T-helper 22 cell (primary cell): ENCODE data around the gene IPO9.
"Not testable (repeated sequence)": the region's sequence is repeated elsewhere in the genome, so short reads cannot be mapped to it uniquely, and the experiment has no call there.

ENCODE experiments used
- DNase-seq: peaks from one replicate; pipeline ENCODE4 v3.0.0-alpha.2; 2020; ENCODE audit warnings: low read depth

The IPO9 gene

GRCh38 chr1:201849372-201850052, 20.6 kb downstream of the IPO9 start:
- DNase-seq, result no peak

- no peak for DNase-seq
These were observed 21.1 kb downstream of the IPO9 start for GRCh38 chr1:201850053-201850397.

GRCh38 chr1:201851949-201852348, 23.0 kb downstream of the IPO9 start:
- DNase-seq, result no peak

DNA sequence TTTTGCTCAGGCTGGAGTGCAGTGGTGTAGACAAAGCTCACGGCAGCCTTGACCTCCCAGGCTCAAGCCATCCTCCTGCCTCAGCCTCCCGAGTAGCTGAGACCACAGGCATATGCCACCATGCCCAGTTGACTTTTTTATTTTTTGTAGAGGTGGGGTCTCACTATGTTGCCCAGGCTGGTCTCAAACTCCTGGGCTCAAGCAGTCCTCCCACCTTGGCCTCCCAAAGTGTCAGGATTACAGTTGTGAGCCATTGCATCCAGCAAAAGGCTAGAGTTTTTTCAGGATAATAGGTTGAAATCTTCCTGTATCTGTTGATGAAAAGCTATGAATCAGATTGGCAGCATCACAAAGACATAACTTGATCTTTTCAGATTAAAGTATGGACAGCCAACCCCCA, 27.8 kb downstream of the IPO9 start:
- not testable (repeated sequence) for DNase-seq

DNA sequence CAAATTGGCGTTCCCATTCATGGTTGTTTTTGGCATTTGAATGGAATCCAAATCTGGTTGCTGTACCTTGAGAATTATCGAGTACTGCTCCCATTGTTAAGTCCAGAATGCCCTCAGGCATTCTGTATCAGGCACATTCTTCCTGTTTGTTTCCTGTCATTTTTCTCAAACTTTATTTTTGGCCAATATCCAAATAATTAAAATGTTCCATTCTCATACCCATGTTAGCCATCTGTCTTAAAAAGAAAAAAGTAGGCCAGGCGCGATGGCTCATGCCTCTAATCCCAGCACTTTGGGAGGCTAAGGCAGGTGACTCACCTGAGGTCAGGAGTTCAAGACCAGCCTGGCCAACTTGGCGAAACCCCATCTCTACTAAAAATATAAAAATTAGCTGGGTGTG, 30.5 kb downstream of the IPO9 start:
- DNase-seq, result no peak

DNA sequence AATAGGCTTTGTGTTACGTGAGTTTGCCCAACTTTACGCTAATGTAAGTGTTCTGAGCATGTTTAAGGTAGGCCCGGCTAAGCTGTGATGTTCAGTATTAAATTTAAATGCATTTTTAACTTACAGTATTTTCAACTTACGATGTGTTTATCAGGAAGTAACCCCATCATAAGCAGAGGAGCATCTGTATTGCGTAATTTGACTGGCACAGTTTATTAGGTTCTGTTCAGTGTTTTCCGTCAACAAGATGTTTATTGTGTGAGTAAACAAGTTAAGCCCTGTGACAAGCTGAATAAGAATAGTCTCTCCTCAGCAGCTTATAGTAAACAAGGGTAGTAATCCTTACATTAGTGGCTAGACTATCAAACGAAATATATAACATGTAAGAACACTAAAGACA, 32.5 kb downstream of the IPO9 start:
- DNase-seq, result no peak

- DNase-seq, result no peak
These were observed 41.4 kb downstream of the IPO9 start for GRCh38 chr1:201870397-201870796.

- no peak for DNase-seq
These were observed 45.7 kb downstream of the IPO9 start for GRCh38 chr1:201874672-201875071.

DNA sequence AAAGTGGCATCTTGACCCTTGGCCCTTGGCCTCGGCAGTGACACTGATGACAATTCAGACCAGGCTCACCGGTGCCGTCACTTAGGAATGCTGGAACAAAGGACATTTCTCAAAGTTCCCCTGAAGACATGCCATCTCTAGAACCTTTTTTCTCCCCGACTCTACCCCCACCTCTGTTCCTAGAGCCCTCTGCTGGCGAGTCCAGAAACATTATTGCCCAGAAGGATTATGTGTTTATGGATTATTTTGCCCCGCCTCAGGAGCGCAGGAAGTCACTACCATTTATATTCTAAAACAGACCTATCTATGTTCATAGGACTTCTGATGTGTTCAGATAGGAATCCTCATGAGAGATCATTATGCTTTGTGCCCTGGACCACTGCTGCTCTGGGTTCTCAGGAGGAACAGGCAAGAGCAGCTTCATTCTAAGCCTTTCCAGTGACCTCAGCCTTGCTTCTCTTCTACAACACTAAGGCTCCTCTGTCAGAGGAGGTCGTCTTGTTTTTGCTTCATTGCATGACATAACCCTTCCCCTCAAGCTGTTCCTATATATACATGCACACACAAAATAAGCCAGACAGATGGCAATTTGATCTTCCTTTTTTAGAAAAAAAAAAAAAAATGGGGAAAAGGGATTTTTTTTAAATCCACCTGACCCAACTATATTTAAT, 47.3 kb downstream of the IPO9 start:
- no peak for DNase-seq

GRCh38 chr1:201877877-201878401, 49.0 kb downstream of the IPO9 start:
- no peak for DNase-seq

DNA sequence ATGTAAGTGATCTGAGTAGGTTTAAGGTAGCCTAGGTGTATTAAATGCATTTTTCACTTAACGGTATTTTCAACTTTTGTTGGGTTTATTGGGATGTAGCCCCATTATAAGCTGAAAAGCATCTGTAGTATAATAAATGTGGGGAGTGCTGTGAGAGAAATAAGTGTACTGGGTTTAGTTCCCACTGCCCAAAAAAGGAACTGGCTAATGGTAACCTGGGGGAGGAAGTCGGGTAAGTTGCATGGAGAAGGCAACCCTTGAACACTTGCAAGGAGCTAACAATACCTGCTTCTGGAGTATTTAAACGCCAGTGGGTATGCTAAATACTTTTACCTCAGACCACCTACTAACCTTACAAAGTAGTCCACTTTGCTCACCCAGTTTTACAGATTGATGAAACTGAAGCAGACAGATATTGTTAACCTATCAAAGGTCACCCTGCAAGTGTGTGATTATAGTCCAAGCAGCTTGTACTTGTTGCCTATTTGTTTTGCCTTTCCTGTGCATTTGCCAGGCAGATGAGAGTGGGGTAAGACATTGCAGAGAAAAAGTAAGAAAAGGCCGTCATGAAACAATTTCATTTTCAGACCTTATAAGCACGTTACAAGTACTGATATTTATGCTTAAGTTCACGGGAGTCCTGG, 52.1 kb downstream of the IPO9 start:
- DNase-seq, result no peak

DNA sequence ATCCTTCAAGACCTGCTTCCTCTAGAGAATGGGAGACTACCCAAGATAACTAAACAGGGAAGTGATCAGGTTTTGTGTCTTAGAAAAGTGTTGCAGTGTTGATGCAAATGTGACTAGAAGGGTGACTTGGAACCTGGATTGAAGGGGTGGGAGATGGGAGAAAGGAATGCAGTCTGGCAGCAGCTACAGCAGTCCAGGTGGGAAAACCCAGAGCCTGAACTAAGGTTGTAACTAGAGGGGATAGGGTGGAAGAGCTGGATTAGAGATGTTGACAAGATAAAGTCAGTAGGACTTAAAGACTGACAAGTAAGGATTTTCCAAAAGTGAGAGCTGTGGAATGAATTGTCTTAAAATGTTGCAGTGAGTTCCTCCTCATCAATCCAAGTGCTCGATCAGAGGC, 52.7 kb downstream of the IPO9 start:
- no peak for DNase-seq

DNA sequence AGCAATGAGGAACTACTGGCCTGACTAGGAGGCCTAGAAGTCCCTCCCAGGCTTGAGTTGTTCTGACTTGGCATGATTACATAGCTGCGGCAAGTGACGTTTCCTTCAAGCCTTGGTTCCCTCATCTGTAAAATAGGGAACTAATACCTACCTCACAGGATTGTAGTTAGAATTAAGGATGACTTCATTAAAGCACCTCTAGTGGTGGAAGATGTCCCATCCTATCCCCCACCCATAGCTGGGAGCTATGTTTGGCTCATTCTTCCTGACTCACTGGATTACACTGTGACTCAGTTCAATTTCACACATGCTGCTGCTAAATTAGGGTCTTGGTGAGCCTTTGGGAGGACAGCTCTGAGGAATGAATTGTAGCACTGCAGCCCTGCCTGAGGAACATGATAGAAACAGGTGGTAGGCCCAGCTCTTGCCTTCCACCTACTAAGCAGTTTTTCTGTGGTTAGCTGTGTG, 53.7 kb downstream of the IPO9 start:
- DNase-seq, result no peak

DNA sequence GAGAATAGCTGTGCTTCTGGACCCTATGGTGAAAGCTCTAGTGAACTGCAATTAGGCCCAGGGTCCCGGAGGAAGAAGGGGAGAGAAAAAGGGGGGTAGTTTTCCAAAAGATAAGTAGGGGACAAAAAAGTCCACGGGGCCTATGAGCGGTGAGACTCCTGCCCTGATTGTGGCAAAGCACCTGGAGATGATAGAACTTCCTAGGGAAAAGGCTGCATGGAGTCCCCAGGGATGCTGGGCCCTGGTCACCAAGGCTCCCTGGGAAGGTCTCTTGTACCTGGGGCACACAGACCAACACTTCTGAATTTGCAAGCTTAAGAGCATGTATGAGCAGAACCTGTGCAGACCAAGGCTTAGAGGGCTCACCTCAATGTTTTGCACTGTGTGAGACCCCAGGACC, 54.3 kb downstream of the IPO9 start:
- no peak for DNase-seq

DNA sequence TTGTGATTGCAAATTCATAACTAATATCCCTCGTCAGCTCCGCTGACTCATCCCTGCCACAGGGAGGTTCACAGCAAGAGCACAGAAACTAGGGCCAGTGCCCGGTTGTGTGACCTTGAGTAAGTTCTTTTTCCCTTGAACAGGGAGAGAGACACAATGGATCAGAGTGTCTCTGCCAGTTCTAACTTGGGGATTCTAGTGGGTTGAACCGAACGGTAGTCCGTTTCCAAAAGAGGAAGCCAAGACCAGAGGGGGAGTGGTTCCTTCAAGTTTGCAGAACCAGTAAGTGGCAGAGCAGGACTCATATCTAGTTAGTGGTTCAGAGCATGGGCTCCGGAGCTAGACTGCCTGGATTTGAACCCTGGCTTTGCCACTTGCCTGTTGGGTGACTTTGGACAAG, 54.8 kb downstream of the IPO9 start:
- no peak for DNase-seq

DNA sequence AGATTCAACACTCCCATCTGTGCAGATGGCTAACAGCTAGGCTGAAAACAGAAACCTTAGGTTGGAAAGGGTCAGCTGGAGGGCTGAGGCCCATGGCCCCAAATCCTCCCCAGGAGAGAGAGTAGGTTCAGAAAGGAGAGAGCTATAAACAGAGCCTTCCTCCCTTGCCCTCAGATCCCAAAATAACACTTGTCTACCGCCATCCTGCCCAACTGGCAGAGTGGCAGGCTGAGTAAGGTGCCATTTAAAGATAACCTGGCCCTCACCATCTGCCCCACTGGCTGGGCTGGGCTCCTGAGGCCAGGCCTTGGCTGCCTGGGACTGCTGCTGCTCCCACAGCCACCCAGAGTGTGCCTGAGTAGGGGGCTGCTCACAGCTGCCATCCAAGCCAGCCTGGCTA, 55.5 kb downstream of the IPO9 start:
- no peak for DNase-seq

DNA sequence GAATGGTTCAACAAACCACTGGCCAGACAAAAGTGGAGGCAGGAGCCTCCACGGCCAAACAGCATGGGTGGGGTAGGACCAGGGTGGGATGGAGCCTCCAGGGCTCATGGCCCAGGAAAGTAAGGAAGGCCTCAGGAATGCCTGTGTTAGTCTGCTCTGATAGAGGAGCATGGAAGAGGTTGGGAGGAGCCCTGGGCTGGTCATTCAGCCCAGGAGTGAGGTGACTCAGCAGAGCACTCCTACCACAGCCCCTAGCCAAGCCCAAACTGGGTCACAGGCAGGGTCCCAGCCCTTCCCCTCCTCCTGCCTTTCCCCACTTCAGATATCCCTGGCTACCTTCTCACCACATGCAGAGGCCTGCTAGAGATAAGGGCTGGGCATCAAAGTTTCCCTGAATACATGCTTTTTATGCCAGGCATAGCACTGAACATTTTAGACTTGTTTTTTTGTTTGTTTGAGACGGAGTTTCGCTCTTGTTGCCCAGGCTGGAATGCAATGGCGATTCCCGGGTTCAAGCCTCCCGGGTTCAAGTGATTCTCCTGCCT, 56.6 kb downstream of the IPO9 start:
- no peak for DNase-seq

DNA sequence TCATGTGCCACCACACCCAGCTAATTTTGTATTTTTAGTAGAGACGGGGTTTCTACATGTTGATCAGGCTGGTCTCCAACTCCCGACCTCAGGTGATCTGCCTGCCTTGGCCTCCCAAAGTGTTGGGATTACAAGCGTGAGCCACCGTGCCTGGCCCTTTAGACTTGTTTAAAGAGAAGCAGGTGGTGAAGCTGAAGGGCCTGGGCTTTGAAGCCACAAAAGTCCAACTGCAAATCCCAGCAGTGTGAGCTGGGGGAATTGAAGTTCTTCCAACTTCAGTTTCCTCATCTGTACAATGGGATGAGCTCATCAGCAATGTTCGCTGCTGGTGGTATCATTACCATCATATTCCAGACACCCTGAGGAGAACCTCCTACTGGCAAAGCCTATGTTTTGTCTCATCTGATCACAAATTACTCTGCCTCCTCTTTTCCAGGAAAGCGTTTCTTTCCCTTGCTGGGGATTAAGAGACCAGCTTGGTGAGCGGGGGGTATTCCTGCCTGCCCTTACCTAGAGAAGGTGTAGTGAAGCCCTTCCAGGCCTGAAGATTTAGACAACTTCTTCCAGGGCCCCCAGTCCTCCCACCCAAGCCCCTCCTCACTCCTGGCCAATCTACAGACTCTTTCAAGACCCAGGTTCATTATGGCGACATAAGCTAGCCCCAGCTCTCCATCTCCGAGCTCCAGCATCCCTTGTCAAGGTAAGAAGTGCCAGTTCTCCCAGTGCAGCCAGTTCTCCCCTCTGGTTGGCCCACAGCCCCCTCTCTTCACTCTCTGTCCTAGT, 57.3 kb downstream of the IPO9 start:
- no peak for DNase-seq

DNA sequence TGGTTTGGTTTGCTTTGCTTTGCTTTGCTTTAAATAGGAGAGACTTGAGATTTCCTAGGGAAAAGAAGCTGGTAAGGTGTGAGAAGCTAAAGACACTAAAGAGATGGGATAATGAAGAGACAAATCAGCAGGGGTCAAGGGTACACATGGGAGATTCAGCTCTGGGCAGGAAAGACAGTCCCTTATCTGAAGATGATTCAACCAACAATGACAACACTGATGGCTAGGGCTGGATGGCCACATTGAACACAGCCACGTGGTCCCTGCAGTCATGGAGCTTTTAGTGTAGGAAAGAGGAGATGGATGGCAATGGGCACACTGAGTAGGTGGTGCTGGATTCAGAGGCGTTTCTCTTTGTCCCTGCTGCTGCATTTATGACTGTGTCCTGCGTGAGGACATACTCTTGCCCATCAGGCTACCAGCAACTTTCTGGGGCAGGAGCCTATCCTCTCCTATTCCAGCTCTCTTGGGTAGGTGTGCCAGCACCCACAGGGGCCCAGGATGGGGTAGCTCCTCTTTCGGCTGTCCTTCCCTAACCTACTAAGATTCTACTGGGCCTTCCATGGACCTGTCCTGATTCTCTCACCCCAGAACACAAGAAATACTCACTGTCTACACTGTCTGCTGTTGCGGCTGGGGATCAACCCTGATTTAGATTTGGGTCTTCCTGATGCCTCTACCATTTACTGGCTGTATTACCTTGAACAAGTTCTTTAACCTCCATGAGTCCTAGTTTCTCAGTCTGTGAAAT, 58.3 kb downstream of the IPO9 start:
- no peak for DNase-seq

DNA sequence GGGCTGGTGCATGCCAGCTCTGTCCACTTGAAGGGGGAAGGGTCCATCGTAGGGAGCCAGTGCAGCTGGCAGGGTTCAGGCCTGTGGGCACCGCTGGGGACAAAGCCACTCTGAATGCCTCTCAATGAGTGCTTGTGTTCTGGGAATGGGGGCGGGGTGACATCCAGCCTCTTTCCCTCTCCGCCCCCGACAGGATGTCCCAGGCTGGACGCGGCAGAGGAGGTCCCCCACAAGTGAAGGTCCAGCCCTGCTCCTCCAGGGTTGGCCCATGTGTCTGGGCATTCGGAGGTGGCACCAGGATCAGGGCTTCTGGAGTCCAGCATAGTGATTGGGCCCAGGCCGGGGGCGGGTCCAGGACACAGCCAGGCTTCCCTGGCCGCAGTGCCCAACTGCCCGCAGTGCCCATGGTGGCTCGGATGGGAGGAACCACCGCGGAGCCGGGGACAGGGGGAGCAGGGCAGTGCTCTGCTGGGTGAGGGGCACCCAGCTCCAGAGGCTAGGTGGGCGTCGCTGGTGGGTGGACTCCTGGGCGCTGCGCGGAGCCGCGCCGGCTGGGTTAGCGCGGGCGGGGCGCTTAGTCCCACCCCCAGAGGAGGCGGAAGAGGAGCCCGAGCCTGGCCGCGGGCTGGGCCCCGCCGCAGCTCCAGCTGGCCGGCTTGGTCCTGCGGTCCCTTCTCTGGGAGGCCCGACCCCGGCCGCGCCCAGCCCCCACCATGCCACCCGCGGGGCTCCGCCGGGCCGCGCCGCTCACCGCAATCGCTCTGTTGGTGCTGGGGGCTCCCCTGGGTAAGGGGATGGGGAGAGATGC, 59.5 kb downstream of the IPO9 start, which contains the start of gene SHISA4:
SHISA4 (plus strand) TSS at position 617 of the 808 bp plus-strand sequence; CDS start at position 714, 97 bp downstream.
- no peak for DNase-seq
